NCI-H1417 (cell line): ENCODE measurements around the gene AMIGO3.
"Not testable (repeated sequence)": the region's sequence is repeated elsewhere in the genome, so short reads cannot be mapped to it uniquely, and the experiment has no call there.

Experiments used
- DNase-seq, 3 experiments: peaks; one replicate each; lab custom pipeline; 2025; lab: John Stamatoyannopoulos, UW

Gene AMIGO3

DNA sequence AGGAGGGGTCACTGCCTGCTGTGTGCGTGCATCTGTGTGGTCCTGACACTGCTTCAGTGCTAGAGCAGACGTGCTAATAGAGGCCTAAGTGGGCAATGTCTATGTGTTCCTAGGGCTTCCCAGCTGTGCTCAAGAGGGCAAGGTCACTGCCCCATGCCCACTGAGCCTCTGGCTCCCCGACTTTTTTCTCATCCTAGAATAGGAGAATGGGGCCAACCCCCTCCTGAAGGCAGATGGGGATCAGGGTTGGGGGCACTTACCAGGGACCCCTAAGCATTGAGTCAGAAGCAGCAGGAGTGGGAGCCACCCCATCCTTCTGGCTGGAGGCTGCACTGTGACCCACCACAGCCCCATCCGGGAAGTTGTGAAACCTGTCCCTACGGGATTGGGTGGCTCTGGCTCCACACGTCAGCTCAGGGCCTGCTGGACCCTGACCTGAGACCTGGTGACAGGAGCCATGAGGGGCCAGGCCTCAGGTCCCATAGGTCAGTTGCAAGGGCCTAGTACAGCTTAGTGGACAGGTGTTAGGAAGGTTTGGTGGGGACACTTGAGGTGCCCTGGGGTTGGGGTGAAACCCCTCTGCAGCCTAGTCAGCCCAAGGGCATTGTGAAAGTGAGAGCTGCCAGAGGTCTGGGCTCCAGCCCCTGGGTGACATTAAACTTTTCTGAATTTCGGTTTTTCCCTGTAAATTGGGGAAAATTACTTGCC, 31.0 kb downstream of the AMIGO3 start:
- not testable (repeated sequence) for DNase-seq

DNA sequence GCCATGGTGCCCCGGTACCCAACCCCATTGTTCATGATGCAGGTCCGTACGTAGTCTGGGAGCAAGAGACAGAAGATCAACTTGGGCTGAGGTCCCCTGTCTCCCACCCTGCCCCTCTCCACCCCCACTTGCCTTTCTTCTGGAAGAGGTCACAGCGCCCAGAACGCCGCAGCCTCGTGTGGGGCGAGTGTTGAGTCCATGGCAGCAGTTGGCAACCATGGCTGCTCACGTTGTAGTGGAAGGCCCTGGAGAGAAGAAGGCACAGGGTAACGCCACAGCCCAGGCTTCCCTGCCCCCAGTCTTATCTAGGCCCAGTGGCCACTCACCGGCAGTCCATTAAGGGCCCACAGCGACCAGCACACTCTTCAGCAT, 32.1 kb downstream of the AMIGO3 start:
- not testable (repeated sequence) for DNase-seq

DNA sequence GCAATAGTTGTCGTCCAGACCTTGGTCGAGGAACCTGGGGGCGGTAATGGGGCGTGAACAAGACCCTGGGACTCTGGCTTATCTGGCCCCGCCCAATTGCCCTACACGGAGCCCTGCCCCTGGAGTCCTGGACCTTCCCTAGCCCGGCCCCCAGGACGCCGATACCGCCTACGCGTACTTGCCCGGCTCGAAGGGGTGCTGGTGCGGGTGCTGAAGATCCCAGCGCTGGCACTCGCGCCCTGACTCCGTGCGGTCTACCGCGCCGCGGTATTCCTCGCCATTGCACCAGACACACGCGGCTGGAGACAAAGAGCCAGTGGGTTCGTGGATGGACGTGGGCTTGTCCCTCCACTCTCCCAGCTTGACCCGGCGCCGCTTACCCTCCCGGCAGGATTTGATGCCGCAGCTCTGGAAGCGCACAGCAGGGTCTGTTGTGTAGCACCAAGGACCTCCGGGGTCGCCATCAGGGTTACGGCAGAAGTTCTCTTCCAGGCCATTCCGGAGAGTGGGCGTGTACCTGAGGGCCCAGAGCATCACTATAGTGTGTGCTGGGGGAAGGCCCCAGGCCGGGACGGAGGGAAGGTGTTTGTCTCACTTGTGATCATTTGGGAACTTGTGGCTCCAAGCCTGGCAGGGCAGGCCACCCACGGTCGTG, 32.6 kb downstream of the AMIGO3 start:
- DNase-seq, result not testable (repeated sequence)

DNA sequence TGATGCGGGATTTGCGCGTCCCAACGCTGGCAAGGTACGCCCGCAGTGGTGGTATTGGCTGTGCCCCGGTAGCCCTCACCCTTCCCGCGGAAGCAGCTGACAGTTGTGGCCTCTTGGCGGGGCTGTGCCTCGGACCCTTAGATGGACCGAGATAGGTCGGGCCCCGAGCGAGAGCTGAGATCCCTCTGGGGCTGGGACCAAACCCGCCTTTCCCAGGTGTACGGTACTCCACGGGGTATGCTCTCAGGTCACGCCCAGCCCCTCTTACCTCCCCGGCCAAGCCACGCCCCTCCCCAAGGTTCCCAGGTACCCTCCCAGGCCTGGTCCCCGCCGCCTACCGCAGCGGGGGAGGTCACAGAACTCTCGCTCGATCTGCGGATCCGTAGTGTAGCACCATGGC, 33.1 kb downstream of the AMIGO3 start:
- DNase-seq, result not testable (repeated sequence)

DNA sequence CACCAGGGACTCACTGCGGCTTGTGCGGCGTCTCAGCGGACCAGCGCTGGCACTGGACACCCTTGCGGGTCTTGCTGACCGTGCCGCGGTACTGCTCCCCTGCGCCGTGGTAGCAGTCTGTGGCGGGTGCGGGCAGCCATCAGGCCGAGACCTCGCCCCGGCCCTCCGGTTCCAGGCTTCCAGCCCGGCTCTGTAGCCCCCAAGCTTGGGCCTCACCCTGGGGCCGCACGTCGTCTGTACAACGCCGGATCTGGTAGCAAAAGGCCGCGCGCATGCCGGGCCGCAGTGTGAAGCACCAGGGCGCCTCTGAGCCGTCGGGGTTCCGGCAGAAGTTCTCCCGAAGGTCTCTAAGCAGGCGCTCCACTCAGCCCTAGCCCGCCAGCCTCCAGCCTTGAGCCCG, 33.6 kb downstream of the AMIGO3 start:
- not testable (repeated sequence) for DNase-seq

DNA sequence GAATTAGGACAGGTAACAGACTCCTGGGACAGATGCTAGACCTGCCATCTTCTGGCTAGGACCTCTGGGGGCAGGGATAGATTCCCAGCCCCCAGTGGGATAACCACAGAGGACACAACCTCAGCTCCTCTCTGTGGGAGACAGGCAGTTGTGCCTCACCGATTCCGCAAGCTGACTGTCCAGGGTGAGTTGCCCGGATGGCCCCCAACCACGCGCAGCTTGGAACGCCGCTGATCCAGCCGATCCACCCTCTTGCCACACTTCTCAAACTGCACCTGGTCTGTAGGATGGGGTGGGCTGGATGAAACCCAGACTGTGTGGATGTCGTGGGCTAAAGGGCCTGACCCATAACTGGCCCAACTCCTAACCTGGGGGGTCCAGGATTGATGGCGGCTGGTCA, 34.4 kb downstream of the AMIGO3 start:
- DNase-seq, result not testable (repeated sequence)

DNA sequence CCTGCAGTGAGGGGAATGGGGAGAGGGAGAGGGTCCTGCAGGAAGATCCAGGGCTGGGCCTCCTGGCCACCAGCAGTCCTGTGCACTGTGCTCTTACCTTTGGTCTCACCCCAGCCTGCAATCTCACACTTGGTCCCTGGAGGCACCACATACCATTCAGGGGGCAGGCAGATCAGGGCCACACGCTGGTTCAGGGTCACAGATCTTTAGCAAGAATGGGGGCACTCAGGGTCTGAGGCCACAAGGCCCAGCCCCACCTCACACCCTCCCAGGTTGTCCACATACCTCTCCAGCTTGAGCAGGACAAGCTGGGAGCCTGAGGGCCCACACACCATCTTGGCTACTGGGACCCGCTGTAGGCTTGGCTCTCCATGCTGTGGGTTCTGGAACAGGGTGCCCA, 35.0 kb downstream of the AMIGO3 start:
- not testable (repeated sequence) for DNase-seq

DNA sequence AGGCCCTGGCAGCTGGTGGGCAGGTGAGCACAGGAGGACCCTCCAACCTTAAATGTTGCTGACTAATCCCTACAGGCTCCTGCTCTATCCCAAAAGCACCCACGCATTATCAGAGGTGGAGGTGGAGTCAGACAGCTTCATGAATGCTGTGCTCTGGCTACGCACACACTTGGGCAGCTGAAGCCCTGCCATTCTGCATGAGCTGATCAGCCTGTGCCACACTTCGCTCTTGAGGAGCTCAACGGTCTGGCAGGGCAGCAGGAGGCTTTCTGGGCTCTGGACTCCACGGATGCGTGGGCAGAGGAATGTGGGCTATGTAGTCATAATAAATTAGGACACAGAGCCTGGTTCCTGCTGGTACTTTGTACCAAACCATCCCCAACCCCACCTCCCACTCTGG, 36.3 kb downstream of the AMIGO3 start:
- no peak for DNase-seq

DNA sequence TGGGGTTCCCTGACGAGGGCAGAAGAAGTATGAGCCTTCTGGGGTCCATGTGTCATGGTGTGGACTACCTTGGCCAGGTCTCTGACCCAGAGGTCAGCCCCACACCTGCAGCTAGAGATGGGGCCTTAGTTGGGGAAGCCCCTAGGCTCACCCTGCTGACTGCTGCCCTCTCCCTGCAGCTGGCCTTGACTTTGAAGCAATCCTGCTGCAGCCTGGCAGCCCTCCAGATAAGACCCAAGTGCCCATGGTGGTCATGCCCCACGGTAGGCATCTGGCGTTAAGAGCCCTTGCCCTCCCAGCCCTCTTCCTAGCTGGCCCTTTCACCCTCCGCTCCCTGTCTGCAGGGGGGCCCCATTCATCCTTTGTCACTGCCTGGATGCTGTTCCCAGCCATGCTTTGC, 37.9 kb downstream of the AMIGO3 start:
- no peak for DNase-seq

DNA sequence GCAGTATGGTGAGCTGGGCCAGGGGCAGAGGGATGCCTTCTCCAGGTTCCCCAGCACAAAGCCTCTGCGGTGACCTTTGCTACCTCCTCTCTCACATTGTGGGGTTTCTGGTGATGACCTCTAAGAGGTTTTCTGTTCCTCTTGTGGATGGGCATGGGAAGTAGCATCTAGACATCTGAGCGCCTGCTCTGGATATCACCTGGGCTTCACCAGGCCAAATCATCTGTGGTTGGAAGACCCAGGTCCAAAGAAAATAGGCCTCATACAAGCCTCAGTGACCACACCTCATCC, 38.3 kb downstream of the AMIGO3 start:
- no peak for DNase-seq

DNA sequence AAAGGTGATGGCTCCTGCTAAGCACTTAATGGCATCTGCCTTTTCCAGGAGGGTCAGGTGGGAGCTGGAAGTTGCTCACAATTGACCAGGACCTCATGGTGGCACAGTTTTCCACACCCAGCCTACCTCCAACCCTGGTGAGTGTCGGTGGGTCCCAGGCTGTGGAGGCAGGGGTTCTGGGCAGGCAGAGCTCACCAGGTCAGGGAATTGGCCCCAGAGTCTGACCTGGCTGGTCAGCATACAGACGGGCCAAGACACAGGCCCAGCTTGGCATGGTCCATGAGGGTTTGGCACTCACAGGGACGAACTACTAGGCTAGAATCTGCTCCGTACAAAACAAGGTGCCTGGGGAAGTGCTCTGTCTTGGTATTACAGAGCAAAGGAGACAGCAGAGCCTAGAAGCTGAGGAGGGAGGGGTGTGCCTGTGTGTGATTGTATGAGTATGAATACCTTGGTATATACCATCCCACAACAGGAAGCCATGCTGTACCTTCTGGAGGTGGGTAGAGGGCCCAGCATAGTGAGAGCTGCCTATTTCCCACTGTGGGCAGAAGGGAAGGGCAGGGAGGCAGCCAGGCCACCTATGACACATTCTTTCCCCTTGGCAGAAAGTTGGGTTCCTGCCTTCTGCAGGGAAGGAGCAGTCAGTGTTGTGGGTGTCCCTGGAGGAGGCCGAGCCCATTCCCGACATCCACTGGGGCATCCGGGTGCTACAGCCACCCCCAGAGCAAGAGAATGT, 38.8 kb downstream of the AMIGO3 start:
- no peak for DNase-seq

DNA sequence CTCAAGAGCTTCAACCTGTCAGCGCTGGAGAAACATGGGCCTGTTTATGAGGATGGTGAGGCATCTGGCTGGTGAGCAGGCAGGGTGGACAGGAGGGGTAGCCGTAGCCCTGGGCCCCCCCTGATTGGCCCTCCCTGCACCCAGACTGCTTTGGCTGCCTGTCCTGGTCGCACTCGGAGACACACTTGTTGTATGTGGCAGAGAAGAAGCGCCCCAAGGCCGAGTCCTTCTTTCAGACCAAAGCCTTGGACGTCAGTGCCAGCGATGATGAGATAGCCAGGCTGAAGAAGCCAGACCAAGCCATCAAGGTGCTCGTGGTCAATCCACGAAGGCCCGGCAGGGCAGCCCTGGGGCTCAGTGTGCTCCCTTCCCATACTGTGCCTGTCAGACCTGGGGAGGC, 43.6 kb downstream of the AMIGO3 start:
- no peak for DNase-seq

DNA sequence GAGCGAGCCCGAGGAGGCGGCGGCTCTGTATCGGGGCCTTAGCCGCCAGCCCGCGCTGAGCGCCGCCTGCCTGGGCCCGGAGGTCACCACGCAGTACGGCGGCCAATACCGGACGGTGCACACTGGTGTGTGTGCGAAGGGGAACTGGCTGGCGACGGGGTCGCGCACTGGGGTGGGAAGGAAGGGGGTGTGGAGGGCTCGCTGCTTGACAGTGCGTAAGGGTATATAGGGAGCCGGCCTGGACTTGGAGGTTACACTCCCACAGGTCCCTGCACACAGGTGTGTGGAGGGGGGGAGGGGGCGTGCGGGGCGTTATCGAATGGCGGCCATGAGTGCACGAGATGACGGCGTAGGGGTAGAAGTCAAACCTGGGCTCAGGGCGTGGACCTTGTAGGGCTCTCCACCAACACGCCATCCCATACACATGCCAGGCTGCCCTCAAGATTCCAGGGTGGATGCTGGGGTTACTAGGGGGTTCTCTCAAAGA, 44.9 kb downstream of the AMIGO3 start:
- no peak for DNase-seq

DNA sequence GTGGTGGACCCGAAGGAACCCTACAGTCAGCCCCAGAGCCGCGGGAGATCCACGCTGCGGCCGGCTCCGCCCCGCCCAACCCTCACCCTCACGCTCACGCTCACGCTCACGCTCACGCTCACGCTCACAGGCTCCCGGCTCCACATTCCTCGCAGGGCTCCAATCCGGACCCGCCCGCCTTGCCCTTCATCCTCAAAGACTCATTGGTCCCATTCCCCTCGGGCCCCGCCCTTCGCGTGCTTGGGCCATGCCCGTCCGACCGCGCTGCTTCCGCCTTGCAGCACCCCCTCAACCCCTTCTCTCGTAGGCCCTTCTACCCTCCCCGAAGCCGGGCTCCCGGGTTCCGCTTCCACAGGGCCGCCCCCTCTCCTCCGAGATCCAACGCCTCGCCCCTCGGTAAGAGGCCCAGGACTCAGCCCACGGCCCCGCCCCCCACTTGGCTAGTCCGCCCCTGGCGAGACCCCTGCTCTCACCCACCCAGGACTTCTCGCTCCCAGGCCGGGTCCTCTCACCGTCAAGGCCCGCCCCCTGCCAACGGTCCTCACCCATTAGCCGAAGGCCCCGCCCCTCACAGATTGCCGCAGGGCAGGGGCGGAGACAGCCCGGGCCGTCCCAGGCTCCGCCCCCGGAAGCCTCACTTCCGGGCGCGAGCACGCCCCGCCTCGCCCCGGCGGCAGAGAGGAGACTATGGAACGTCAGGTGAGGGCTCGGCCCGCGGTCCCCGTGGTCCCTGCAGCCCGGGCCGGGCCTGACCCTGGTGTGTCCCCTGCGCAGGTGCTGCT, 45.6 kb downstream of the AMIGO3 start, which contains the start of gene APEH:
Gene APEH, plus strand, starts transcription at position 637 of the 782 bp plus-strand sequence. Its CDS starts 51 bp downstream, at position 688.
- DNase-seq, result no peak

DNA sequence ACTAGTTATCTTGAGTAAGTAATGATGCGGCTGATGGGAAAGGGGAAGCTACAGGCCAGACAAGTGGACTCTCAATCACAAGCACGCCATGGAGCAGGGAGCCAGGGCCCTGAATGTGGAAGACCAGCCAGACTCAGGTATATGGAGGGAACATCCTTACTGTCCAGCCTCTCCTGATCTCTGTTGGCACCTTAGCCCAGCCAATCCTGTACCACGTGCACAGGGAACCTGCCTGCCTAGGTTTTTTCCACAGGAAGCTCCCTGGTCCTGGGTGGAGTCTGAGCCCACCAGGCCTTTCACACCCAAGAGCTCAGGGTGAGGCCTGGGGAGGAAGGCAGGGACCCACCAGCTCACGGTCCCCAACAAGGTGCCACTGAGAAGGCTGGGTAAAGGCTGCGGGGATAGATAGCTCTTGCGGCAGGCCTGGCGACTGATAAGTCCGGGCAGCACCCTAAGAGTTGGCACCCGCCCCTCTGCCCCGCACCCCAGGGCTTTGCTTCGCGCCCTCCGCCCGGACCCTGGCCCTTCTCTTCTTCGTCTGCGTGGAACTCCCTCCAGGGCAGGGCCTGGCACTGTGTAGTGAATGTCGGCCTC, 46.3 kb downstream of the AMIGO3 start:
- no peak for DNase-seq

DNA sequence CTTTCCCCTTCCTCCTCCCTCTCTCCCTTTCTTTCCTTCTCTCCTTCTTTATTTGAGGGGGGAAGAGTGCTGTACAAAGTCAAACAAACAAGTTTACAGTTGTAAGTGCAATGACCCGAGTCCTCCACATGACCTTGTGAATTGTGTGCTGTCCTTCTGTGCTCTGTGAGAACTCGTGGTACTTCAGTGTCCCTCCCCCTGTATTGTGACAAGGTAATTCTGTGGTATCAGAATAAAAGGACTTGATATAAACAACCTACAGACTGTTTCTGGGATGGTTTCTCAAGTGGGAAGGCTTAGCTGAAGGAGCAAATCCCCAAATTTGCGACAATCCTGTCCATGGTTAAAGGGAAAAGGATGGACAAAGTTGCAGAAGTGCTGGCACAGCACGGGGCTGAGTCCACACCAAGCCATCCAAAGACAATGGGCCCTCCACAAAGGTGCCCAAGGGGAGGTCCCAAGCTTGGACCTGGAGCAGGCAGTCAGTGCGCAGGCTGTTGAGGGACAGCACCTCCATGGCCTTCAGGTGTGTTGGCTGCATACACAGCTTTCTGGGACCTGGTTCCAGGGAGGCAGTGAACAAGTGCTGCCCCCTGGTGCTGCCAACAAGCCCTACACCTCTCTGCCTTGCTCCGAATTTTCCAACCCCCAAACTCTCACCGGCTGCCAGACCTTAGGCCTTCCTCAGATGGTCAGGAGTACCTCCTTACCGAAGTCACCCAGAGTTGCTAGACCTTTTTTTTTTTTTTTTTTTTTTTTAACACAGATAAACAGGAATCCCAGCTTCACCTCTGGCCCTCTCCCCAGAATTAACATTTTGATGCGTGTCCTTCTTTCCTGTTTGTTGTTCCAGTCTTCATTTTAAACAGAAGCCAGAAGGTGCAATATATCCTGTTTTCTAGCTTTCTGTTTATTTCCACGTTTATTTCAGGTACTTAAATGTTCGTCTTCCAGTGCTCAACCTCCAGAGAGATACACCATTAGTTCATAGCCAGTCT, 47.9 kb downstream of the AMIGO3 start:
- no peak for DNase-seq

DNA sequence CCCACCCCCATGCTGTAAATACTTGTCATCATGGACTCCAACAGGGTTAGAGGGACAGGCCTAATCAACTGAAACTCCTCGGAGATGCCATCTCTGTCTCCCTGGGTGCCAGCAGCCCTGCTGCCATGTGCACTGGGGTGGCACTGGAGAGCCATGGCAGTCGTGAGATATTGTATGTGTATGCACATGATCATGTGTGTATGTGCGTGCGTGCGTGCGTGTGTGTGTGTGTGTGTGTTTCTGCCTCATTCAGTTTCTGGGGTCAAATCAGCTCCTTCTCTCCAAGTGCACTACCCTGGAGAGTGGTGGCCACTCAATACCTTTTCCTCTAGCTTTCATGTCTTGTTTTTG, 48.6 kb downstream of the AMIGO3 start:
- no peak for DNase-seq

DNA sequence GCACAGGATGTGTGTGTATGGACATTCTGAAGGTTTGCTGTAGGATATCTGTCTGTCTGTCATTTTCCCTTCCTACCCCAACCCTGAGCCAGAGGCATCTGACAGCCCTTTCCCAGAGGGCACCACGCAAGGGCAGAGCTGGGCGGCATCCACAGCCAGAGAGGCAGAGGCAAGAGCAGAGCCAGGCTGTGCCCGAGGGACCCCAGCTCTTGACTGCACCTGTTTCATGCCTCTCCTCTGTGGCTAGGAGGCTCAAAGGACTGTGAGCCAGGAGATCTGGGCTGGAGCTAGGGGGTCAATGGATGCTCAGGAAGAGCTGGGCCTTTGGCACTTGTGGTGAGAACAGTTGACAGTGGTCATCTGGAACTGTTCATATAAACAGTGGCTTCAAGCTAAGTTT, 50.1 kb downstream of the AMIGO3 start:
- no peak for DNase-seq

DNA sequence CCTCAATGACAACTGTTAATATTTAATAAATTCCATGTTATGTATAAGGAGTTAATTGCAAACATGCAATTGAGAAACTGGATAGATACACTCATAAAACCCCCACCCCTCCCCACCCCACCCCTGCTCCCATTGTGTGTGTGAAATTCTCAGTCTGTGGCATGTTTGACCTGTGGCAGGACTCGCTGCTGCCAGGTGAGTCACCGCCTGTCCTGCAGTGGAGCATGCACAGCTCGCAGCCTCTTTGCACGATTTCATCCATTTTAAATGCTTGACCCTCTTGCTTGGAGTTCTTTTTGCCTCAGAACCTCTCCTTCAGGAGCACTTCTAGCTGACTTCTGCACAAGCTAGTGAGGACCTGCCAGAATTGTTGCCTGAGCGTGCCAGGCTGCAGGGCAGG, 50.6 kb downstream of the AMIGO3 start:
- DNase-seq, result no peak

DNA sequence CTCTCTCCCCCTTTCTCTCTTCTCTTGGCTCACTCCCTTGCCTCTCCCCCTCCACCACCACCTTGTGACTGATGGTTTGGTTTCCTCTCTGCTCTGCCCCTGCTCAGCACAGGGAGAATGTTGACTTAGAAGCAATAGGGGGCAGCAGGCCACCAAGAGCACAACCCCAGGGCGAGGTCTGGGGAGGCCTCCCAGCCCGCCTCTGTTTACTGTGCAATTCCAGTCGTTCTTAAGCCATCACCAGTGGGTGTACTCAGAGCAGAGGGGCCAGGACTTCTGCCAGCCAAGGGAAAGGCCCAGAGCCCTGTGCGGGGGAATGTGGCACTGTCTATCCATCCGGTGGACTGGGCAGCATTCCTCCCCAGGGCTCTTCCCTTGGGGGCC, 51.1 kb downstream of the AMIGO3 start:
- no peak for DNase-seq
